WTC11 (cell line): ENCODE data around the gene MAPRE2. TPM values are rescaled to one million over a fixed set of nuclear protein-coding genes. Genes with fewer than 3 reads are reported as not detected.

Source experiments
- ATAC-seq: fragments of 200-7000 bp; cut with Tn5 transposase; 2 replicates; pipeline ENCODE4 v1.10.0; 2021; ENCODE audit warnings: mild to moderate bottlenecking, moderate library complexity
- CTCF ChIA-PET: fragments of 300-600 bp; sonication (Branson Sonifier 250); formaldehyde crosslinking; loops from one replicate; lab custom pipeline; 2021; ENCODE audit warnings: antibody characterized with exemption; lab: Charles Lee
- POLR2A ChIA-PET: fragments of 350-600 bp; sonication (Branson Sonifier 250); formaldehyde crosslinking; loops from one replicate; lab custom pipeline; 2021; ENCODE audit warnings: antibody characterized with exemption; lab: Charles Lee
- DNase-seq: peaks from one replicate; pipeline ENCODE4 v3.0.0; 2021; ENCODE audit warnings: low spot score
- H3K27ac Mint-ChIP-seq: 2 replicates; pipeline ENCODE4 v1.8.0; 2021; ENCODE audit warnings: mixed read lengths
- H3K27me3 Mint-ChIP-seq: 2 replicates; pipeline ENCODE4 v1.8.0; 2021; ENCODE audit warnings: low read depth, mild to moderate bottlenecking, moderate library complexity, mixed read lengths
- H3K36me3 Mint-ChIP-seq: 2 replicates; pipeline ENCODE4 v1.8.0; 2021; ENCODE audit warnings: mixed read lengths
- H3K4me1 Mint-ChIP-seq: 2 replicates; pipeline ENCODE4 v1.8.0; 2022; ENCODE audit warnings: mixed read lengths
- H3K4me3 Mint-ChIP-seq: 2 replicates; pipeline ENCODE4 v1.8.0; 2021; ENCODE audit warnings: mild to moderate bottlenecking, moderate library complexity, mixed read lengths
- H3K9me3 Mint-ChIP-seq: 2 replicates; pipeline ENCODE4 v1.8.0; 2021; ENCODE audit warnings: mixed read lengths
- ELF4 ChIP-seq: sonication (generic); formaldehyde crosslinking; IDR thresholded peaks from 2 replicates; pipeline ENCODE4 v1.8.1; 2022; ENCODE audit warnings: low read depth, mild to moderate bottlenecking, moderate library complexity, missing genetic modification reagents
- FOXP1 ChIP-seq: sonication (generic); formaldehyde crosslinking; IDR thresholded peaks from 2 replicates; pipeline ENCODE4 v1.8.0; 2022; ENCODE audit warnings: missing genetic modification reagents, mild to moderate bottlenecking, moderate library complexity, borderline replicate concordance
- GABPB1 ChIP-seq: sonication (generic); formaldehyde crosslinking; IDR thresholded peaks from 2 replicates; pipeline ENCODE4 v1.8.1; 2023; ENCODE audit warnings: mild to moderate bottlenecking, missing genetic modification reagents
- GRHL2 ChIP-seq: fragments of 250-450 bp; sonication (Bioruptor Pico); IDR thresholded peaks from 2 replicates; pipeline ENCODE4 v1.8.0; 2022; ENCODE audit warnings: mild to moderate bottlenecking, moderate library complexity; ENCODE audit not compliant: insufficient replicate concordance, severe bottlenecking
- GTF2I ChIP-seq: fragments of 250-450 bp; sonication (Bioruptor Pico); conservative IDR thresholded peaks from 2 replicates; pipeline ENCODE4 v1.4.0; 2021; ENCODE audit warnings: mild to moderate bottlenecking
- IRF2 ChIP-seq: sonication (generic); formaldehyde crosslinking; IDR thresholded peaks from 2 replicates; pipeline ENCODE4 v1.8.0; 2022; ENCODE audit warnings: low read depth, missing genetic modification reagents, borderline replicate concordance
- JUN ChIP-seq: sonication (generic); formaldehyde crosslinking; IDR thresholded peaks from 2 replicates; pipeline ENCODE4 v1.8.0; 2023; ENCODE audit warnings: mild to moderate bottlenecking, missing genetic modification reagents
- NFE2L1 ChIP-seq: sonication (generic); formaldehyde crosslinking; IDR thresholded peaks from 2 replicates; pipeline ENCODE4 v1.8.1; 2023; ENCODE audit warnings: missing genetic modification reagents
- TCF7 ChIP-seq: sonication (generic); formaldehyde crosslinking; IDR thresholded peaks from 2 replicates; pipeline ENCODE4 v1.8.0; 2022; ENCODE audit warnings: mild to moderate bottlenecking, low read depth, missing genetic modification reagents, moderate library complexity
- TEAD1 ChIP-seq: sonication (generic); formaldehyde crosslinking; IDR thresholded peaks from 2 replicates; pipeline ENCODE4 v1.8.0; 2022; ENCODE audit warnings: mild to moderate bottlenecking, missing genetic modification reagents
- ZNF219 ChIP-seq: sonication (generic); formaldehyde crosslinking; IDR thresholded peaks from 2 replicates; pipeline ENCODE4 v1.8.0; 2023; ENCODE audit warnings: missing genetic modification reagents, mild to moderate bottlenecking, borderline replicate concordance
- ZNF232 ChIP-seq: sonication (generic); formaldehyde crosslinking; IDR thresholded peaks from 2 replicates; pipeline ENCODE4 v1.8.0; 2022; ENCODE audit warnings: mild to moderate bottlenecking, missing genetic modification reagents
- ZNF317 ChIP-seq: sonication (generic); formaldehyde crosslinking; IDR thresholded peaks from 2 replicates; pipeline ENCODE4 v1.8.1; 2023; ENCODE audit warnings: low read depth, mild to moderate bottlenecking, moderate library complexity, missing genetic modification reagents, borderline replicate concordance
- ZNF396 ChIP-seq: fragments of 250-450 bp; sonication (Bioruptor Pico); IDR thresholded peaks from 2 replicates; pipeline ENCODE4 v1.8.0; 2021; ENCODE audit warnings: mild to moderate bottlenecking, moderate library complexity, borderline replicate concordance
- total RNA-seq: library from RNA; stranded (reverse); gene quantifications from 3 replicates; pipeline ENCODE4 v1.2.3, GENCODE V29; 2021
- TF ChIP-seq, protein P1 (sequence below): sonication (generic); formaldehyde crosslinking; IDR thresholded peaks from 2 replicates; pipeline ENCODE4 v1.8.1; 2023; ENCODE audit warnings: mild to moderate bottlenecking, missing genetic modification reagents, borderline replicate concordance
- TF ChIP-seq, protein P2 (sequence below): sonication (generic); formaldehyde crosslinking; IDR thresholded peaks from 2 replicates; pipeline ENCODE4 v1.8.1; 2022; ENCODE audit warnings: low read depth, mild to moderate bottlenecking, moderate library complexity, missing genetic modification reagents, borderline replicate concordance
- TF ChIP-seq, protein P3 (sequence below): fragments of 250-450 bp; sonication (Bioruptor Pico); IDR thresholded peaks from 2 replicates; pipeline ENCODE4 v1.9.0; 2021; ENCODE audit warnings: moderate library complexity, mild to moderate bottlenecking, inconsistent platforms, borderline replicate concordance
- TF ChIP-seq, protein P4 (sequence below): sonication (generic); formaldehyde crosslinking; IDR thresholded peaks from 2 replicates; pipeline ENCODE4 v1.8.1; 2022; ENCODE audit warnings: missing genetic modification reagents, borderline replicate concordance
- TF ChIP-seq, protein P5 (sequence below): sonication (generic); formaldehyde crosslinking; IDR thresholded peaks from 2 replicates; pipeline ENCODE4 v1.8.0; 2023; ENCODE audit warnings: mild to moderate bottlenecking, missing genetic modification reagents

MAPRE2 gene
- total RNA-seq, 1 experiment from 2014 or later: 20.4 TPM

DNA sequence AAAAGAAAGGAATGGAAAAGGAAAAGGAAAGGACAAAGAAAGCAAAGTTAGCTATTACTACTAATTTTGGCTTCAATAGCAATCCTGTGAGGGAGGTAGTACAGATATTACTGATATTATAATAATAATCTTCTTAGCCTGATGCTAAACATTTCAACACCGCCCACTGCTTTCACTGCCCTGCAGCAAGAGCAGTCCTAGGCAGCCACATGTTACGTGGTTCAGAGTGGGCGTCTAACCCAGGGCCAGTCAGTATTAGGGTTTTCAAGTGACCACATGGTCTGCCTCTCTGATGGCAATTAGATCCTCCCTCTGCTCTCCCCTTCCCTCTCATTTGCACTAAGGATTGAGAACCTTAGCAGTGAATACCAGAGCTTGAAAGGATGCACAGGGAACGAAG is 116.0 kb downstream of the MAPRE2 start:
- no peak overlapping the region for H3K27ac Mint-ChIP-seq
- CTCF ChIA-PET: interaction anchor here (1.1 kb wide), 1 partner anchor 14 kb away, joined by 3 read pairs; no protein-coding TSS in a partner anchor

DNA sequence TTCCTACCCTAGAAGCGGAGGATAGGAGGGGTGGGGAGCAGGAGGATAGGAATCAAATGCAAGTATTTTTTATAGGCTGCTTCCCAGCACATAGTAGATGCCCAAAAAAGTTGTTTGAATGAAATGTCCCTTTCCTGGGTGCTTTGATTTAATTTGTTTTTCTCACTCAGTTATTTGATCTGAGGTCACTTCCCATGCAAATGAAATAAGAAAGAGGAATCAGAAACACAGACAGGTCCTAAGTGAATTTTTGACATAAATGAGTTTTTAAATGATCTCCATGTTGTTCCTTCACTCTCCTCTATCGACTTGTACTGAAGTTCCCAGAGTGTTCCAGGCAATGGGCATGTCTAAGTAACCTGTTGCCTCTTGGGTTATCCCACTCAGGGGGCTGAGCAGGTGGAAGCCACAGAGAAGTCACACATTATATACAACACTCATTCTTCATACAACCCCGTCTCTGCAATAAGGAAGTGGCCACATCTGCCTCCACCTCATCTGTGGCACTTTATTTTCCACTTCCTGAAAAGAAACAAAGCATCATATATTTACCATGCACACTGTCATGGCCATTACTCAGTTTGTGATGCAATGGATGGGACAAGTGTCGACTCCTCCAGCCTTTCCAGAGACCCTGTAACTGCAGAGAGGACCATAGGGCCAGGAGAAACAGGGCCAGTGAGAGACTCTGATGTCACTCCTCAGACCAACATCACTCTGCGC is 117.7 kb downstream of the MAPRE2 start:
- peaks cover 13% of the 10 kb centered on the region for H3K4me1 Mint-ChIP-seq
- no peaks in the 10 kb centered on the region for H3K9me3 Mint-ChIP-seq
- CTCF ChIA-PET: no interaction called here
- POLR2A ChIA-PET: no interaction called here
- DNase-seq (no peak), ATAC-seq (no peak)
- H3K27me3 Mint-ChIP-seq: no peaks in the 10 kb centered on the region; the same call in none of the 2 replicates
- no peak overlapping the region for H3K27ac Mint-ChIP-seq
- TF ChIP-seq, protein P1, sequence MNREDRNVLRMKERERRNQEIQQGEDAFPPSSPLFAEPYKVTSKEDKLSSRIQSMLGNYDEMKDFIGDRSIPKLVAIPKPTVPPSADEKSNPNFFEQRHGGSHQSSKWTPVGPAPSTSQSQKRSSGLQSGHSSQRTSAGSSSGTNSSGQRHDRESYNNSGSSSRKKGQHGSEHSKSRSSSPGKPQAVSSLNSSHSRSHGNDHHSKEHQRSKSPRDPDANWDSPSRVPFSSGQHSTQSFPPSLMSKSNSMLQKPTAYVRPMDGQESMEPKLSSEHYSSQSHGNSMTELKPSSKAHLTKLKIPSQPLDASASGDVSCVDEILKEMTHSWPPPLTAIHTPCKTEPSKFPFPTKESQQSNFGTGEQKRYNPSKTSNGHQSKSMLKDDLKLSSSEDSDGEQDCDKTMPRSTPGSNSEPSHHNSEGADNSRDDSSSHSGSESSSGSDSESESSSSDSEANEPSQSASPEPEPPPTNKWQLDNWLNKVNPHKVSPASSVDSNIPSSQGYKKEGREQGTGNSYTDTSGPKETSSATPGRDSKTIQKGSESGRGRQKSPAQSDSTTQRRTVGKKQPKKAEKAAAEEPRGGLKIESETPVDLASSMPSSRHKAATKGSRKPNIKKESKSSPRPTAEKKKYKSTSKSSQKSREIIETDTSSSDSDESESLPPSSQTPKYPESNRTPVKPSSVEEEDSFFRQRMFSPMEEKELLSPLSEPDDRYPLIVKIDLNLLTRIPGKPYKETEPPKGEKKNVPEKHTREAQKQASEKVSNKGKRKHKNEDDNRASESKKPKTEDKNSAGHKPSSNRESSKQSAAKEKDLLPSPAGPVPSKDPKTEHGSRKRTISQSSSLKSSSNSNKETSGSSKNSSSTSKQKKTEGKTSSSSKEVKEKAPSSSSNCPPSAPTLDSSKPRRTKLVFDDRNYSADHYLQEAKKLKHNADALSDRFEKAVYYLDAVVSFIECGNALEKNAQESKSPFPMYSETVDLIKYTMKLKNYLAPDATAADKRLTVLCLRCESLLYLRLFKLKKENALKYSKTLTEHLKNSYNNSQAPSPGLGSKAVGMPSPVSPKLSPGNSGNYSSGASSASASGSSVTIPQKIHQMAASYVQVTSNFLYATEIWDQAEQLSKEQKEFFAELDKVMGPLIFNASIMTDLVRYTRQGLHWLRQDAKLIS (CRISPR knock-in tag): no peak
- TF ChIP-seq GABPB1 (CRISPR knock-in tag): peak; percentile 63
- H3K36me3 Mint-ChIP-seq: no peaks in the 10 kb centered on the region
- no peak overlapping the region for H3K4me3 Mint-ChIP-seq

More for the DNA sequence above, 116.0 kb downstream of the MAPRE2 start:
- Mint-ChIP-seq H3K4me1 (peaks cover 13% of the 10 kb centered on the region), H3K27me3 (no peaks in the 10 kb centered on the region; the same call in none of the 2 replicates), H3K36me3 (no peaks in the 10 kb centered on the region), H3K4me3 (no peak overlapping the region), H3K9me3 (no peaks in the 10 kb centered on the region)
- ATAC-seq (no peak), DNase-seq (no peak)
- TF ChIP-seq FOXP1: no peak
- no peak for TF ChIP-seq ELF4 (CRISPR knock-in tag)
- TF ChIP-seq ZNF219 (CRISPR knock-in tag): no peak
- no peak for TF ChIP-seq GTF2I
- TF ChIP-seq TEAD1 (CRISPR knock-in tag): no peak
- TF ChIP-seq, protein P2, sequence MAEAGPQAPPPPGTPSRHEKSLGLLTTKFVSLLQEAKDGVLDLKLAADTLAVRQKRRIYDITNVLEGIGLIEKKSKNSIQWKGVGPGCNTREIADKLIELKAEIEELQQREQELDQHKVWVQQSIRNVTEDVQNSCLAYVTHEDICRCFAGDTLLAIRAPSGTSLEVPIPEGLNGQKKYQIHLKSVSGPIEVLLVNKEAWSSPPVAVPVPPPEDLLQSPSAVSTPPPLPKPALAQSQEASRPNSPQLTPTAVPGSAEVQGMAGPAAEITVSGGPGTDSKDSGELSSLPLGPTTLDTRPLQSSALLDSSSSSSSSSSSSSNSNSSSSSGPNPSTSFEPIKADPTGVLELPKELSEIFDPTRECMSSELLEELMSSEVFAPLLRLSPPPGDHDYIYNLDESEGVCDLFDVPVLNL (CRISPR knock-in tag): no peak
- no peak for TF ChIP-seq ZNF232
- no peak for TF ChIP-seq TCF7 (CRISPR knock-in tag)
- POLR2A ChIA-PET: no interaction called here

DNA sequence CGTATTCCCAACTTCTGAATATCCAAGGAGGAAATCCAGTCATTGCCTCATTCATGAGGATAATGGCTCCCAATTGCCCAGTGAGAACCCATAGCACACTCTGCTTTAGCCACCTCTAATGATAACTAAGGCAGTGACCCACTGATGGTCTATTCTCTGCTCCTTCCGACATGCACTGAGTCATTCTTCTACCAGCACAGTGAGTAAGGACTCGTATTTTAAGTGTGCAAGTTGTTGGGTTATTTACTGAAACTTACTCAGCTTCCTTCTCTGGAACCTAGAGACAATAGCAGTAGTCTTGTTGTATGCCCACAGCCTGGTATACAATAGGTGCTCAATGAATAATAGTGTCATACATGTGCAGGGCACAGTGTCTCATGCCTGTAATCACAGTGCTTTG is 118.6 kb downstream of the MAPRE2 start:
- Mint-ChIP-seq H3K27me3 (no peaks in the 10 kb centered on the region; the same call in none of the 2 replicates), H3K4me1 (peaks cover 8% of the 10 kb centered on the region), H3K9me3 (no peaks in the 10 kb centered on the region), H3K36me3 (no peaks in the 10 kb centered on the region), H3K27ac (no peak overlapping the region), H3K4me3 (no peak overlapping the region)
- ATAC-seq (no peak), DNase-seq (no peak)
- POLR2A ChIA-PET: no interaction called here
- CTCF ChIA-PET: no interaction called here
- TF ChIP-seq, protein P2 (CRISPR knock-in tag): no peak
- TF ChIP-seq IRF2 (CRISPR knock-in tag) (no peak), ELF4 (CRISPR knock-in tag) (no peak), FOXP1 (no peak), ZNF396 (CRISPR knock-in tag) (no peak), ZNF317 (CRISPR knock-in tag) (no peak), GABPB1 (CRISPR knock-in tag) (no peak), JUN (CRISPR knock-in tag) (no peak), NFE2L1 (CRISPR knock-in tag) (no peak), GRHL2 (CRISPR knock-in tag) (no peak)
- TF ChIP-seq, protein P3, sequence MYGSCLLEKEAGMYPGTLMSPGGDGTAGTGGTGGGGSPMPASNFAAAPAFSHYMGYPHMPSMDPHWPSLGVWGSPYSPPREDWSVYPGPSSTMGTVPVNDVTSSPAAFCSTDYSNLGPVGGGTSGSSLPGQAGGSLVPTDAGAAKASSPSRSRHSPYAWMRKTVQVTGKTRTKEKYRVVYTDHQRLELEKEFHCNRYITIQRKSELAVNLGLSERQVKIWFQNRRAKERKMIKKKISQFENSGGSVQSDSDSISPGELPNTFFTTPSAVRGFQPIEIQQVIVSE: no peak
- TF ChIP-seq, protein P4, sequence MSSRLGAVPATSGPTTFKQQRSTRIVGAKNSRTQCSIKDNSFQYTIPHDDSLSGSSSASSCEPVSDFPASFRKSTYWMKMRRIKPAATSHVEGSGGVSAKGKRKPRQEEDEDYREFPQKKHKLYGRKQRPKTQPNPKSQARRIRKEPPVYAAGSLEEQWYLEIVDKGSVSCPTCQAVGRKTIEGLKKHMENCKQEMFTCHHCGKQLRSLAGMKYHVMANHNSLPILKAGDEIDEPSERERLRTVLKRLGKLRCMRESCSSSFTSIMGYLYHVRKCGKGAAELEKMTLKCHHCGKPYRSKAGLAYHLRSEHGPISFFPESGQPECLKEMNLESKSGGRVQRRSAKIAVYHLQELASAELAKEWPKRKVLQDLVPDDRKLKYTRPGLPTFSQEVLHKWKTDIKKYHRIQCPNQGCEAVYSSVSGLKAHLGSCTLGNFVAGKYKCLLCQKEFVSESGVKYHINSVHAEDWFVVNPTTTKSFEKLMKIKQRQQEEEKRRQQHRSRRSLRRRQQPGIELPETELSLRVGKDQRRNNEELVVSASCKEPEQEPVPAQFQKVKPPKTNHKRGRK (CRISPR knock-in tag): no peak
- TF ChIP-seq, protein P5, sequence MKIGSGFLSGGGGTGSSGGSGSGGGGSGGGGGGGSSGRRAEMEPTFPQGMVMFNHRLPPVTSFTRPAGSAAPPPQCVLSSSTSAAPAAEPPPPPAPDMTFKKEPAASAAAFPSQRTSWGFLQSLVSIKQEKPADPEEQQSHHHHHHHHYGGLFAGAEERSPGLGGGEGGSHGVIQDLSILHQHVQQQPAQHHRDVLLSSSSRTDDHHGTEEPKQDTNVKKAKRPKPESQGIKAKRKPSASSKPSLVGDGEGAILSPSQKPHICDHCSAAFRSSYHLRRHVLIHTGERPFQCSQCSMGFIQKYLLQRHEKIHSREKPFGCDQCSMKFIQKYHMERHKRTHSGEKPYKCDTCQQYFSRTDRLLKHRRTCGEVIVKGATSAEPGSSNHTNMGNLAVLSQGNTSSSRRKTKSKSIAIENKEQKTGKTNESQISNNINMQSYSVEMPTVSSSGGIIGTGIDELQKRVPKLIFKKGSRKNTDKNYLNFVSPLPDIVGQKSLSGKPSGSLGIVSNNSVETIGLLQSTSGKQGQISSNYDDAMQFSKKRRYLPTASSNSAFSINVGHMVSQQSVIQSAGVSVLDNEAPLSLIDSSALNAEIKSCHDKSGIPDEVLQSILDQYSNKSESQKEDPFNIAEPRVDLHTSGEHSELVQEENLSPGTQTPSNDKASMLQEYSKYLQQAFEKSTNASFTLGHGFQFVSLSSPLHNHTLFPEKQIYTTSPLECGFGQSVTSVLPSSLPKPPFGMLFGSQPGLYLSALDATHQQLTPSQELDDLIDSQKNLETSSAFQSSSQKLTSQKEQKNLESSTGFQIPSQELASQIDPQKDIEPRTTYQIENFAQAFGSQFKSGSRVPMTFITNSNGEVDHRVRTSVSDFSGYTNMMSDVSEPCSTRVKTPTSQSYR (CRISPR knock-in tag): no peak
